Endothelial cell of umbilical vein (primary cell): ENCODE measurements around the gene HIF1AN. TPM values are rescaled to one million over a fixed set of nuclear protein-coding genes. Genes with fewer than 3 reads are reported as not detected.

ENCODE experiments used
- BruUV-seq: library from RNA; stranded (reverse); fragments of 400-500 nt; replicated peaks from 2 replicates; lab custom pipeline; 2021; lab: Mats Ljungman, UMichigan
- CTCF ChIA-PET: fragments of 300-600, 350-600 bp; sonication (Branson Sonifier 250); formaldehyde crosslinking; loops from one replicate; lab custom pipeline; 2021; ENCODE audit warnings: antibody characterized with exemption, inconsistent platforms; lab: Charles Lee
- POLR2A ChIA-PET: fragments of 300-600, 350-600 bp; sonication (Branson Sonifier 250); formaldehyde crosslinking; loops from one replicate; lab custom pipeline; 2021; ENCODE audit warnings: antibody characterized with exemption, inconsistent platforms; lab: Charles Lee
- DNase-seq: peaks from one replicate; pipeline ENCODE4 v3.0.0-alpha.2; 2011; ENCODE audit warnings: low read depth, low spot score
- FAIRE-seq: peaks from 2 replicates; lab custom pipeline; 2011; peaks lifted over from hg19 to GRCh38; lab: Jason Lieb, UNC
- H2AFZ ChIP-seq: 2 replicates; pipeline ENCODE4 v1.6.0; 2012; ENCODE audit warnings: low read depth, low read length, control low read depth, inconsistent platforms
- H3K27ac ChIP-seq: 2 replicates; pipeline ENCODE4 v1.5.1; 2011; ENCODE audit warnings: low read depth, mild to moderate bottlenecking, control low read depth, low read length, moderate library complexity; ENCODE audit not compliant: insufficient read depth
- H3K27me3 ChIP-seq, 2 experiments: 2 replicates each; pipeline versions ENCODE4 v1.6.0 to v1.6.1; 2011; ENCODE audit warnings: low read length in 2 of 2, mixed read lengths in 1 of 2; ENCODE audit not compliant: control insufficient read depth in 2 of 2, insufficient read depth in 2 of 2
- H3K36me3 ChIP-seq, 2 experiments: 2 replicates in 1 of 2; 3 replicates in 1 of 2; pipeline ENCODE4 v1.5.1; 2011; ENCODE audit warnings: low read length in 2 of 2, mild to moderate bottlenecking in 1 of 2, moderate library complexity in 1 of 2; ENCODE audit not compliant: control insufficient read depth in 2 of 2, insufficient read depth in 2 of 2; ENCODE audit errors: extremely low read depth in 1 of 2
- H3K4me1 ChIP-seq: 3 replicates; pipeline ENCODE4 v1.5.1; 2011; ENCODE audit warnings: mild to moderate bottlenecking, low read length; ENCODE audit not compliant: control insufficient read depth, insufficient read depth; ENCODE audit errors: extremely low read depth
- H3K4me2 ChIP-seq: 2 replicates; pipeline ENCODE4 v1.6.1; 2011; ENCODE audit warnings: low read length, control low read depth, mixed read lengths; ENCODE audit not compliant: insufficient read depth
- H3K4me3 ChIP-seq, 3 experiments: fragments of 200-600 bp in 1 of 3; sonication (generic), shearing (Covaris generic) in 1 of 3; replicated peaks in 1 of 3; 2 replicates each; pipeline ENCODE4 v1.5.1; 2011 to 2016; ENCODE audit warnings: control low read depth in 3 of 3, low read length in 3 of 3, mild to moderate bottlenecking in 2 of 3, inconsistent platforms in 1 of 3, low read depth in 1 of 3, moderate library complexity in 1 of 3; ENCODE audit not compliant: insufficient read depth in 1 of 3
- H3K79me2 ChIP-seq: 2 replicates; pipeline ENCODE4 v1.6.0; 2012; ENCODE audit warnings: low read length, inconsistent platforms; ENCODE audit not compliant: control insufficient read depth, insufficient read depth
- H3K9ac ChIP-seq: replicated peaks from 2 replicates; pipeline ENCODE3; 2011; ENCODE audit warnings: low read length, control low read depth; ENCODE audit not compliant: insufficient read depth; ENCODE audit errors: extremely low read depth
- H3K9me1 ChIP-seq: replicated peaks from 3 replicates; pipeline ENCODE4 v1.6.0; 2011; ENCODE audit warnings: mild to moderate bottlenecking, low read length; ENCODE audit not compliant: control insufficient read depth, insufficient read depth; ENCODE audit errors: extremely low read depth
- H3K9me3 ChIP-seq: replicated peaks from 2 replicates; pipeline ENCODE4 v1.5.1; 2012; ENCODE audit warnings: low read length, inconsistent platforms; ENCODE audit not compliant: control insufficient read depth, insufficient read depth
- H4K20me1 ChIP-seq: replicated peaks from 2 replicates; pipeline ENCODE3; 2011; ENCODE audit warnings: mild to moderate bottlenecking, low read length; ENCODE audit not compliant: control insufficient read depth, insufficient read depth; ENCODE audit errors: extremely low read depth
- CTCF ChIP-seq, 2 donors: IDR thresholded peaks; 1 replicate in 1 of 2; 2 replicates in 1 of 2; pipeline ENCODE4 v1.5.1; 2011; ENCODE audit warnings: low read length in 2 of 2, mild to moderate bottlenecking in 2 of 2, moderate library complexity in 2 of 2, control low read depth in 1 of 2, inconsistent platforms in 1 of 2, low read depth in 1 of 2; ENCODE audit not compliant: insufficient read depth in 1 of 2; ENCODE audit errors: extremely low read depth in 1 of 2
- EZH2 ChIP-seq: IDR thresholded peaks from 2 replicates; pipeline ENCODE4 v1.6.1; 2012; ENCODE audit warnings: borderline replicate concordance, low read depth, mild to moderate bottlenecking, moderate library complexity, low read length, inconsistent platforms; ENCODE audit not compliant: severe bottlenecking
- FOS ChIP-seq: IDR thresholded peaks from 2 replicates; pipeline ENCODE4 v1.6.1; 2011; ENCODE audit warnings: mild to moderate bottlenecking, low read length, moderate library complexity, borderline replicate concordance; ENCODE audit not compliant: insufficient read depth
- GATA2 ChIP-seq: IDR thresholded peaks from 2 replicates; pipeline ENCODE4 v1.7.0; 2011; ENCODE audit warnings: low read depth, mild to moderate bottlenecking, moderate library complexity, mixed read lengths, low read length; ENCODE audit not compliant: insufficient read length, insufficient read depth
- JUN ChIP-seq: IDR thresholded peaks from 2 replicates; pipeline ENCODE4 v1.6.1; 2011; ENCODE audit warnings: borderline replicate concordance, low read depth; ENCODE audit not compliant: insufficient read length, insufficient read depth
- MAX ChIP-seq: IDR thresholded peaks from 2 replicates; pipeline ENCODE4 v1.6.1; 2011; ENCODE audit not compliant: insufficient read depth, insufficient read length
- MYC ChIP-seq: IDR thresholded peaks from one replicate; pipeline ENCODE4 v1.6.1; 2011; ENCODE audit warnings: mild to moderate bottlenecking, low read depth, low read length
- POLR2A ChIP-seq: IDR thresholded peaks from 2 replicates; pipeline ENCODE4 v1.6.1; 2012; ENCODE audit warnings: low read depth, mild to moderate bottlenecking, control low read depth, low read length
- POLR2AphosphoS5 ChIP-seq: IDR thresholded peaks from 2 replicates; pipeline ENCODE4 v1.6.1; 2012; ENCODE audit warnings: low read depth, mild to moderate bottlenecking, control low read depth, low read length, moderate library complexity; ENCODE audit not compliant: insufficient read depth
- dilution Hi-C: fragments of 300-500 bp; cut with MboI; formaldehyde crosslinking; loops from one replicate; pipeline ENCODE4 v1.15.0; 2019; ENCODE audit warnings: low sequenced_read_pairs; ENCODE audit not compliant: extremely low pct_ligation_motif_present
- intact Hi-C: fragments of 100-400 bp; cut with micrococcal nuclease; formaldehyde crosslinking; loops from one replicate; pipeline ENCODE4 v1.10.0; 2022
- polyA plus RNA-seq, 4 experiments: library from polyadenylated mRNA; depleted of rRNA in 3 of 4; stranded (reverse) in 3 of 4; unstranded in 1 of 4; fragments of >200 nt; gene quantifications; 2 replicates each; pipeline versions ENCODE4 v1.2.1 to v1.2.3, GENCODE V29; 2011 to 2012; ENCODE audit warnings: missing spikeins in 1 of 4
- total RNA-seq: library from RNA; stranded (reverse); gene quantifications from 2 replicates; pipeline ENCODE4 v1.2.3, GENCODE V29; 2021

Gene HIF1AN
- total and polyA plus RNA-seq, 2 donors (not counting 3 experiments of a cell fraction or from before 2014, with no cell fraction given), result 7.3 to 34.0 TPM

- ChIA-PET POLR2A (no interaction called here), CTCF (interaction anchor here (0.6 to 4.6 kb wide), 30 partner anchors 9 to 370 kb away, joined by 3 to 53 read pairs (median 7); partner anchors contain the start of genes HIF1AN and PKD2L1)
- BruUV-seq, result no TSS peak
- no peak overlapping the region for H3K27ac ChIP-seq
- FAIRE-seq (peak; percentile 89), DNase-seq (peak; percentile 73)
- no peaks in the 10 kb centered on the region for H4K20me1 ChIP-seq
- dilution Hi-C loops (no loop called here), intact Hi-C loops (loop anchor here (1.0 kb wide), 3 partner anchors 26 to 170 kb away; no protein-coding TSS in a partner anchor)
- H3K79me2 ChIP-seq, result no peaks in the 10 kb centered on the region
- peaks cover 0 to 2% of the 10 kb centered on the region in 2 experiments for H3K36me3 ChIP-seq
- H3K9ac ChIP-seq, result no peak overlapping the region
- H3K27me3 ChIP-seq, result no peaks in the 10 kb centered on the region
- TF ChIP-seq CTCF (IDR thresholded peaks at IDR 0.05; ENCODE audit: extremely low read depth in 1 of 2, insufficient read depth in 1 of 2, low read depth in 1 of 2, low read length in 2 of 2) (peak; percentile 51 to 54), MAX (no peak)
- H2AFZ ChIP-seq, result no peak overlapping the region
- H3K4me3 ChIP-seq, result no peak overlapping the region
- H3K9me1 ChIP-seq, result no peaks in the 10 kb centered on the region
- H3K9me3 ChIP-seq, result no peaks in the 10 kb centered on the region
- H3K4me2 ChIP-seq, result no peak overlapping the region
- no peaks in the 10 kb centered on the region for H3K4me1 ChIP-seq
Observed at GRCh38 chr10:100508691-100509150, 27.0 kb upstream of the HIF1AN start.

- FAIRE-seq, result no peak
Observed at GRCh38 chr10:100509241-100509840, 26.4 kb upstream of the HIF1AN start.

More at GRCh38 chr10:100509241-100509840, 26.4 kb upstream of the HIF1AN start:
- Histone ChIP-seq H3K9ac (no peak overlapping the region), H3K4me2 (no peak overlapping the region), H3K79me2 (no peaks in the 10 kb centered on the region), H3K36me3 (peaks cover 0 to 2% of the 10 kb centered on the region in 2 experiments), H3K4me1 (no peaks in the 10 kb centered on the region), H3K9me3 (no peaks in the 10 kb centered on the region), H3K27me3 (no peaks in the 10 kb centered on the region), H3K4me3 (no peak overlapping the region), H3K27ac (no peak overlapping the region), H4K20me1 (no peaks in the 10 kb centered on the region), H2AFZ (no peak overlapping the region), H3K9me1 (no peaks in the 10 kb centered on the region)
- ChIA-PET POLR2A (no interaction called here), CTCF (interaction anchor here (0.6 to 4.6 kb wide), 31 partner anchors 8 to 369 kb away, joined by 3 to 53 read pairs (median 7); partner anchors contain the start of genes HIF1AN and PKD2L1)
- dilution Hi-C loops, result no loop called here
- no TSS peak for BruUV-seq
- no peak for DNase-seq
- intact Hi-C loops, result no loop called here
- TF ChIP-seq POLR2A, result no peak
- no peak for TF ChIP-seq FOS
- no peak for TF ChIP-seq EZH2
- TF ChIP-seq CTCF (IDR thresholded peaks at IDR 0.05; ENCODE audit: extremely low read depth in 1 of 2, insufficient read depth in 1 of 2, low read depth in 1 of 2, low read length in 2 of 2), result no peak
- no peak for TF ChIP-seq MAX
- no peak for TF ChIP-seq JUN
- no peak for TF ChIP-seq POLR2AphosphoS5
- no peak for TF ChIP-seq GATA2
- TF ChIP-seq MYC, result no peak
